Lower leg skin (tissue), 4 donors: ENCODE data around the gene RMND1. TPM values are rescaled to one million over a fixed set of nuclear protein-coding genes. Genes with fewer than 3 reads are reported as not detected.
"Not testable (repeated sequence)": the region's sequence is repeated elsewhere in the genome, so short reads cannot be mapped to it uniquely, and the experiment has no call there.

Source experiments
- DNase-seq, 2 donors: peaks; one replicate each; pipeline ENCODE4 v3.0.0-alpha.2; 2019; ENCODE audit warnings: low spot score in 2 of 2
- H3K4me3 ChIP-seq: fragments of 200-600 bp; sonication (generic); 2 replicates; pipeline ENCODE4 v1.5.1; 2017; ENCODE audit warnings: mild to moderate bottlenecking, low read depth; ENCODE audit not compliant: poor library complexity, severe bottlenecking
- CTCF ChIP-seq, 3 donors: fragments of 450-650 bp; IDR thresholded peaks; one replicate each; pipeline ENCODE4 v1.5.1; 2016; ENCODE audit warnings: antibody characterized with exemption in 3 of 3, mild to moderate bottlenecking in 3 of 3, moderate library complexity in 2 of 3
- POLR2A ChIP-seq, 2 donors: fragments of 450-650 bp; IDR thresholded peaks; one replicate each; pipeline ENCODE4 v1.6.1; 2016 to 2017; ENCODE audit warnings: antibody characterized with exemption in 2 of 2, mild to moderate bottlenecking in 1 of 2, moderate library complexity in 1 of 2
- WGBS, 2 donors: methylation state at CpG; one replicate each; pipeline ENCODE4 v1.1.5; 2018; 5-methylcytosine and 5-hydroxymethylcytosine counted together
- intact Hi-C: fragments of 100-400 bp; cut with DNase I; formaldehyde crosslinking; loops from one replicate; pipeline ENCODE4 v1.15.0; 2023; ENCODE audit warnings: low total_unique reads
- total RNA-seq, 4 donors: library from RNA; depleted of rRNA; stranded (reverse); fragments of >200 nt; gene quantifications; one replicate each; pipeline ENCODE4 v1.1.0, GENCODE V29; 2016

Gene RMND1
- total RNA-seq, 4 donors from 2014 or later, result 11.7 to 21.7 (median 16.6) TPM

GRCh38 chr6:151385177-151385576 is 66.7 kb downstream of the RMND1 start:
- no peak overlapping the region for H3K4me3 ChIP-seq
- TF ChIP-seq POLR2A (IDR thresholded peaks at IDR 0.05), result no peak
- TF ChIP-seq CTCF (IDR thresholded peaks at IDR 0.05), result no peak
- 83 to 86% methylated on average over 1 of the region's 1 CpG for WGBS, 2 donors
- intact Hi-C loops, result no loop called here
- no peak for DNase-seq

GRCh38 chr6:151384151-151384550 is 67.8 kb downstream of the RMND1 start:
- no peak for DNase-seq
- no peak overlapping the region for H3K4me3 ChIP-seq
- 71 to 78% methylated on average over 5 of the region's 5 CpGs for WGBS, 2 donors

GRCh38 chr6:151382631-151383030 is 69.3 kb downstream of the RMND1 start:
- DNase-seq, intact Hi-C loops: not testable (repeated sequence)
- WGBS, 2 donors, result 98% methylated on average over 9 of the region's 9 CpGs

More at GRCh38 chr6:151384151-151384550, 67.8 kb downstream of the RMND1 start:
- intact Hi-C loops, result no loop called here
- TF ChIP-seq CTCF (IDR thresholded peaks at IDR 0.05) (no peak), POLR2A (IDR thresholded peaks at IDR 0.05) (no peak)

DNA sequence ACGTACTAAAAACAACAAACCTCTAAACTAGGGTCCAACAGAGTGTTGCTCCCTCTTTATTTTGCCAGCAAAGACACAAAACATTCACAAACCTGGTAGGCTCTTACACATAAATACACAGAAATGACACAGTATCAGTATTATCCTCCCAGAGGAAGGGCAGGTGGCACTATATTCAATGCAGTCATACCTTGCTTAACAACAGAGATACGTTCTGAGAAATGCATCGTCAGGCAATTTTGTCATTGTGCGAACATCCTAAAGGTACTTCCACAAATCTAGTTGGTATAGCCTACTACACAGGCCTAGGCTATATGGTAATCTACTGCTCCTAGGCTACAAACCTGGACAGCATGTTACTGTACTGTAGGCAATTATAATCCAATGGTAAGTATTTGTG is 70.2 kb downstream of the RMND1 start:
- no peak overlapping the region for H3K4me3 ChIP-seq
- no peak for DNase-seq
- TF ChIP-seq POLR2A (IDR thresholded peaks at IDR 0.05) (no peak), CTCF (IDR thresholded peaks at IDR 0.05) (no peak)
- 85 to 90% methylated on average over 4 of the region's 4 CpGs for WGBS, 2 donors
- intact Hi-C loops, result no loop called here

More at GRCh38 chr6:151382631-151383030, 69.3 kb downstream of the RMND1 start:
- H3K4me3 ChIP-seq, result not testable (repeated sequence)

GRCh38 chr6:151380848-151381205 is 71.1 kb downstream of the RMND1 start:
- TF ChIP-seq POLR2A (IDR thresholded peaks at IDR 0.05) (no peak), CTCF (IDR thresholded peaks at IDR 0.05) (no peak)
- DNase-seq, result no peak
- WGBS, 2 donors, result 100% methylated on average over 1 of the region's 1 CpG
- intact Hi-C loops, result no loop called here
- no peak overlapping the region for H3K4me3 ChIP-seq

DNA sequence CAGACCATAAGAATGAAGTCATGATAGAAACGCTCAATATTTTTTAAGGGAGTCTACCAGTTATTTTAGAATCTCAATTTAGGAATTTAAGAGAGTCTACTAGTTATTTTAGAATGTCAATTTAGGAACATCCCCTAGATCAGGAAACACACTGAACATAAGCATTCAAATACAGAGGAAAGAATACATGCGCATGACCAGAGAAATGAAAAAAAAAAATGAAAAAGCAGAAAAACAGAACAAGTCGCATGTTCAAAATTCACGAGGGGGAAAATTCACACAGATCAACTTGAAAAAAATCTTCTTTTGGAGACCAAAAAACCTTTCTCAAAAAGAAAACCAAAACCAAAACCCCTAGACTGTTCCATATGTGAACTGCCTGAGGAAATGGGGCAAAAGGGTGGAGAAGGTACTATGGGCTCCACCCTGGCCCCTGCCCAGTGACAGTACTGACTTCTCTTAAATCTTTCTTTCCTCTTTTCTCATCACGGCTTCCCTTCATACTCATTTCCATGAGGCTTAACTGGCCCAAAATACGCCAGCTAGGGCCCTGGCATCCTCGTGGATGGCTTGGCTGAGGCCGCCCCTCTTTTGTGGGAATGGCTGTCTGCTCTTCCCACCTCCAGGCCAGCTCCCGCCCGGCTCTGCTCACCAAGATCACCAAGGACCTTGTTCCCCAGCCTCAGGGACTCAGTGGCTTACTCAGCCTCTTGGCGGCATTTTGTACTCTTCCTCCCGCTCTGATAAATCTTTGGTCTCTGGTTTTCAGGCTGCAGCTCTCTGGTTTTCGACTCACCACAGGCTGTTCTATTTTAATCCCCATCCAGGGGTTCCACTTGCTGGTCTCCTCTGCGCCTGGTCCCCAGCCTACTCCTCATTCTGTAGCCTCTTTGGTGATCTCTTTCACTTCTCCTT is 71.7 kb downstream of the RMND1 start:
- no peak overlapping the region for H3K4me3 ChIP-seq
- WGBS, 2 donors, result 57 to 58% methylated on average over 14 of the region's 14 CpGs
- intact Hi-C loops, result no loop called here
- TF ChIP-seq CTCF (IDR thresholded peaks at IDR 0.05), result no peak
- TF ChIP-seq POLR2A (IDR thresholded peaks at IDR 0.05), result no peak
- no peak for DNase-seq
